ENCODE data around the gene SI.
"Not testable (repeated sequence)": the region's sequence is repeated elsewhere in the genome, so short reads cannot be mapped to it uniquely, and the experiment has no call there.

SI gene

DNA sequence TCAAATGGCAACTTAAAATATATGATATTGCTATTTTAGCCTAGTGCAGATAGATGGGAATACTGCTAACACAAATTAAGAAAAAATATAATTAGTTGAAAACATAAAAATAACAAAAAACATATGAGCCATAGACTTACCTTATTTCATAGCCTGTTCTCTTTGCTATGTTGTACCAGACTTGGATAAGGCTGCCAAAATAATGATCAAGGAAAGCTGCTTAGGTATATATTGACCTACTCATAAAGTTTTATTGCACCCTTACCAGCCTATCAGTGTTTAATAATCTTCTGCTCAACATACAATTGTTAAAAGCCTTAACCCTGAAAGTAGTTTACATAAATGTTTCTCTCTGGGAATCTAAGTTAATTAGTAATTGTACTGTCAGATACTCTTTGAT lies at the start of gene SI:
SI (minus strand) TSS at position 204 of the 400 bp plus-strand sequence. CDS start 2,484 bp downstream, outside the sequence.
- no peak for DNase-seq

DNA sequence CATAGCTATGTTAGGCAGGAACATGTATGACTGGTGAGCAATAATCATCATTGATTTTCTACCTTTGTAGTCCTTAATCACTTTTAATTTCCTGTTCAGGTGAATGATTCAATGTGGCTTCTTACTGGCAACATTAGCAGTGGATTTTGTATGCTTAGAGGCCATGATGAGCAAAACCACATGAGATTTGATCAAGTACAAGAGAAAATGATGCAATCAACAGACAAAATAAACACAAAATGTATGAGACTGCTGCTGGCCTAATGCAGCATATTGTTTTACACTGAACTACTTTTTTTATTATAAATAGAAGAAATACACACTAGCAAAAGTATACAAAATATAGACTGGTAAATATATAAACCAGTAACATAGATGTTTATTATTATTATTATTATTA lies 47.5 kb upstream of the SI start:
- no peak for DNase-seq

DNA sequence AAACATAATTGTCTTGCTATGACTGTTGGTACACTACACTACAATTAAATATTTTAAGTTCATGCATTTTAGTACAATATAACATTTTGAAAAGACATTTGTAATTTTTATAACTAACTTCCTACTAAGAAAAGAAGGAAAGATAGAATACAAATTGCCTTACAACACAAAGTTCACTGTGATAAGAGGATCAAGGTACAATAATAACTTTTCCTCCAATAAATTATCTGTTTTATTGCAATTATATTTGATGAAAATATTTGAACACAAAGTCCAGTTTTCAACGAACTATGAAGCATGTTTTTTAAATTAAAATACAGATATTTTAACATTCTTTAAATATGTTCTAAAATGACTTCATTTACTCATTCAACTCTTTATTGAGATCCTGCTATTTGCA lies 33.1 kb upstream of the SI start:
- no peak for DNase-seq

DNA sequence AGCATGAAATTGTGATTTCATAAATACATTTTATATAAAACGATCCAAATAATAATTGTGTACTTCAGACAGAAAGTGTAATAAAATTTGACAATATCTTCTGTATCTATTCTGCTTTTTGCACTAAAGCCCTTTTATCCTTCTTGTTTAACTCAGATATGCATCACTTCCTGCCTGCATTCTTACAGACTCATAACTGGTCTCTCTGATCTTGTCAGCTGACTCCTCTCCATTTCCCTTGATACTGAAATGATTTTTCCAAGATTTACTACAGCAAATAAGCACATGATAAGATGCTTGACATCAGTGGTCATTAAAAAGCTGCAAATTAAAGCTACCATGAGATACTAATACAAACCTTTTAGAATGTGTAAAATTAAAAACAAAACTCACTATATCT lies 25.3 kb upstream of the SI start:
- DNase-seq = no peak

DNA sequence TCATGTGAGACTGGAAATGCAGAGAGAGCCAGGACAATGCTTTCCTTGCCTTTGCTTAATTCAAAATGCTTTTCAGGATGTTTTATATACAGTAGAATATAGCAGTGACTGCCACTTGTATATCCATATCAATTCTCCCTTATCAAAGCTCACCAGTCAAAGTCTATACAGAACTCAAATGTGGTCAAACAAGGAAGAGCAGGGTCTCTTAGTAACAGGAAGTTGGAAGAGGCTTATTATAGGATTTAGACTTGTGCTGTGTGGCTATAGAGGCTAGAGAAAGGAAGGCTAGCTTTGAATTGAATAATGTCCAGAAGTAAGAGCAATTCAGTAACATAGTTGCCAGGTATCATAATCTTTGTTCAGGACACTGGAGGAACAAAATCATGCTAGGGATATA lies 4.4 kb upstream of the SI start:
- no peak for DNase-seq

- no peak for DNase-seq
Measured at GRCh38 chr3:165081183-165081582, 2.9 kb upstream of the SI start.

- no peak for DNase-seq
Measured at GRCh38 chr3:165075695-165076094, 2.6 kb downstream of the SI start.

DNA sequence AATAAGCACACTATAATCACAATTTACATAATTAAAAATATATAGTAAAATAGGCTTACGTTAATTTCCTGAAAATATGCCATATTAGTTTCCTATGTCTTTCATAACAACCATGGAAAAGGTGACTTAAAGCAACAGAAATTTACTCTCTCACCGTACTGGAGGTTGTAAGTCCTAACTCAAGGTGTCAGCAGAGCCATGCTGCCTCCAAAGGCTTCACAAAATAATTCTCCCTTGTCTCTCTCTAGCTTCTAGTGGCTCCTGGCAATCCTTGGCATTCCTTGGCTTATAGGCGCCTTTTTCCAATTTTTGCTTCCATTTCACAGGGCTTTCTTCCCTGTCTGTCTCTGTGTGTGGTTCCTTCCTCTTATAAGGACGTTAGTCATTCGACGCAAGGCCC lies 7.6 kb downstream of the SI start:
- no peak for DNase-seq

DNA sequence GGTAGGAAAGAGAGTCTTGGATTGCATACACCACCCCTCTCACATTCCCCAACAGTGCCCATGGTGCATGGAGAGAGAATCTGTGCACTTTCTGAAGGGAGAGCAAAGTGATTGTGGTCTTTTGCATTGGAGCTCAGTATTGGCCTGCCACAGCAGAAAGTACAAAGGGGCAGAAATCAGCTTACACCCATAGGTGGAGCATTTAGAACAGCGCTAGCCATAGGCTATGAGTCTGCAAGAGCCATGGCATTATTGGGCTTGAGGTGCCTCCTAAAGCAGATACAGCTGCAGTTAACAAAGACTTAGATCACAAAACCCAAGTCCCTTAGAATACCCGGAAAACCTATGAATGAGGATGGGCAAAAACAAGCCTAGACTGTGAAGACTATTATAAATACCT lies 21.8 kb downstream of the SI start:
- no peak for DNase-seq

DNA sequence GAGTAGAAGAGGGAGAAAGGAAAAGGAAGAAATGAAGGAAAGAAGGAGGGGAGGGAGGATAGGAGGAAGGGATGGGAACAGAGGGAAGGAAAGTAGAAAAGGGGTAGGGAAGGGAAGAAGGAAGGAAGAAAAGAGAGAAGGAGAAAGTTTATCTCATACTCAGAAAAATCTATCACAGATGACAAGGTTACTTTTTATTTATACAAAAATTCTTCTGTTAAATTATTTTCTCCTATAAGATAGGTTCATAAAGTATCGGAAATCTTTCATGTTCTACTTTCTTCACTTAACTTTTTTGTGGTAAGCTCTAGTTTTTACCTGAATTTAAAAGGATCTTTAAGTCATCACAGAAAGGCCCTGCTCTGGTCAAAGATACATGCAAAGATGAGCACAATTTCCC lies 38.1 kb downstream of the SI start:
- DNase-seq = no peak

DNA sequence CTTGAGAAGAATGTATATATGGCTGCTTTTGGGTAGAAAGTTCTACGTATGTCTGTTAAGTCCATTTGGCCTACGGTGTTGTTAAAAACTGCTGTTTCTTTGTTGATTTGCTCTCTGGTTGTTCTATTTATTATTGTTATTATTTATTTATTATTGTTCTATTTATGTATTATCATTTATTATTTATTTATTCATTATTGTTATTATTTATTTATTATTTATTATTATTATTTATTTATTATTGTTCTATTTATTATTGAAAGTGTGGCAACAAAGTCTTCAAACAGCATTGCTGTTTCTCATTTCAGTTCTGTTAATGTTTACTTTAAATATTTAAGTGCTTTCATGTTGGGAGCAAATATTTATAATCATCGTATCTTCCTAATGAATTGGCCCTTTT lies 66.7 kb downstream of the SI start:
- no peak for DNase-seq

DNA sequence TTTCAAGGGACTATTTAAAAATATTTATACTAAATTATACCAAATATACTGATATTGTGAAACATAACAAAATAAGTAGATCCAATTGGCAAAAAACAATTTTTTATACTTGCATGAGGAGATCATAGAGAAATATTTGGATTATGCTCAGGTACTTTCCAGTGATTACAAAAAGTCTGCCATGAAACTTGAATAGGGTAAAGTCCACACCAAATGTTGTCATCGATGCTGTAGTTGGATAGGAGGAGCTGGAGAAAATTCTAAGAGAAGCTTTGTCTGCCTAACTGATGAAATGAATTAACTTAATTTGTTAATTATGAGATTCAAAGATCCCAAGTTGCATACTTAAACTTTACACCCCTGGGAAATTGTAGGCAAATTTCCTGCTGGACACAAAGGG lies 93.3 kb downstream of the SI start:
- DNase-seq = no peak

- no peak for DNase-seq
Measured at GRCh38 chr3:164962610-164963009, 115.7 kb downstream of the SI start.

GRCh38 chr3:164952966-164953365 lies 125.3 kb downstream of the SI start:
- no peak for DNase-seq

- not testable (repeated sequence) for DNase-seq
Measured at GRCh38 chr3:164951403-164951802, 126.9 kb downstream of the SI start.

- DNase-seq = no peak
Measured at GRCh38 chr3:164940745-164941144, 137.6 kb downstream of the SI start.

GRCh38 chr3:164929642-164930041 lies 148.7 kb downstream of the SI start:
- DNase-seq = no peak

Measured in NCI-H2081 treated with DMSO at 0.1 percent for 48 hours (cell line).